GM19023 (cell line): ENCODE data around the gene SOWAHA.
"Not testable (repeated sequence)": the region's sequence is repeated elsewhere in the genome, so short reads cannot be mapped to it uniquely, and the experiment has no call there.

Experiments
- ATAC-seq: cut with Tn5 transposase; IDR thresholded peaks from one replicate; pipeline ENCODE4 v1.9.1; 2021; ENCODE audit warnings: mild to moderate bottlenecking, moderate library complexity; ENCODE audit not compliant: unreplicated experiment

The SOWAHA gene

GRCh38 chr5:132806804-132807162 lies 6.3 kb upstream of the SOWAHA start:
- not testable (repeated sequence) for ATAC-seq

DNA sequence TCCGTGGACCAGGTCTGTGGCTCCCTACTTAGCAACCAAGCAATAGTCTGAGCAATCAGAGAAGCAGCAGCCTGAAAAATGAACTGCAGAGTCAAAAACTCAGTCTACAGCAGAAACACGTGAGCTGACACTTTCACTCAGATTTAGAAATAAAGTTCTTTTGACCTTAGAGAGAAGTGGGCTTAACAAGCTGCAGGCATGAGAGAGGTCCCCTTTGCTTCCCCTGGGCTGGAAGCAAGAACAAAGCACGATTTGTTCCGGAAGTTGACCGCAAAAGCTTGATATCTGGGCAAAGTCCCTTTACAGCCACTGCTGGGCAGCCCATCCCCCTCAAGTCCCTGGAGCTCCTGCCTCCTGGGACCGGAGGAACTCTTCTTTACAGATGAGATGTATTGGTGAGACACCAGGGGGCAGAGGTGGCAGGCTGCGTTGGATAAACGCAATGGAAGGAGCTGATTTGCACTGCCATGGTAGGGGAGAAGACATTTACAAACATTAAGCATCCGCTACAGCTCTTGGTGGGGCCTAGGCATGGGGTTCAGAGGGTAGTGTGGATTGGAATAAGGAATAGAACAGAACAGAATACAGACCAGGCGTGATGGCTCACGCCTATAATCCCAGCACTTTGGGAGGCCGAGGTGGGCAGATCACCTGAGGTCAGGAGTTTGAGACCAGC lies 5.8 kb upstream of the SOWAHA start:
- ATAC-seq: no peak

- no peak for ATAC-seq
Measured at GRCh38 chr5:132808448-132808847, 4.7 kb upstream of the SOWAHA start.

- ATAC-seq: no peak
Measured at GRCh38 chr5:132808866-132809265, 4.2 kb upstream of the SOWAHA start.

DNA sequence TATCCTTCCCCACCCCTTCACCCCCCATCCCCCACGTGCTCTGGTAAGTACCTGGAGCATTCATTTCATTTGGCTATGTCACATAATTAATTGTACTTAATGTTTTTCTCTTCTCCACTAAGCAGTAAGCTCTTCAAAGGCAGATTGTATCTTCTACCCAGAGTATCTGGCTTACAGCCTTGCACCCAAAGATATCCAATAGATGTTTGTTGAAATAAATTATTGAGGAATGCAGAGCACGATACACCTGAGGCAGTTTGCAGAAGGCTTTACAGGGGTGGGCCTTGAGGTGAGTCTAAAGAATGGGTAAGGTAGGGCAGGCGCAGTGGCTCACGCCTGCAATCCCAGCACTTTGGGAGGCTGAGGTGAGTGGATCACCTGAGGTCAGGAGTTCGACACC lies 2.5 kb upstream of the SOWAHA start:
- ATAC-seq: no peak

- no peak for ATAC-seq
Measured at GRCh38 chr5:132812123-132812765, 858 bp upstream of the SOWAHA start.

- no peak for ATAC-seq
Measured at GRCh38 chr5:132813599-132814502, 749 bp downstream of the SOWAHA start.

GRCh38 chr5:132814503-132815294 lies 1.6 kb downstream of the SOWAHA start:
- ATAC-seq: no peak

GRCh38 chr5:132815454-132815853 lies 2.4 kb downstream of the SOWAHA start:
- ATAC-seq: no peak

- ATAC-seq: no peak
Measured at GRCh38 chr5:132816083-132816482, 3.0 kb downstream of the SOWAHA start.

DNA sequence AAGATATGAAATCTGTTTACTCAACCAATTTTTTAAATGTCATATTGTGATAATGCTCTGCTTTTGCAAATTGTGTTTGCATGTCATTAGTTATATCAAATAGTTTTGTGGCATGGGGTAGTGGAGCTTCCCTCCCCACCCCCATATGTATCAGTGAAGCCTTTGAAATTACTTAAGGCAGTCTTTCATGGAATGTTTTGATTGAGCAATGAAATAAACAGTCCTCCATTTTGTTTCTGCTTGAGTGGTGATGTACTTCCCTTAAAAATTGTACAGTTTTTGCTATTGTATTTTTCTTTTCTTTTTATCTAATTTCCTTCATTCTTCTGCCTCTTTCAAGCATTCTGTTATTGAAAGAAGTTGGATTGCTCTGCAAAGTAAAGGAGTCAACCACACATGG lies 3.5 kb downstream of the SOWAHA start:
- ATAC-seq: no peak

DNA sequence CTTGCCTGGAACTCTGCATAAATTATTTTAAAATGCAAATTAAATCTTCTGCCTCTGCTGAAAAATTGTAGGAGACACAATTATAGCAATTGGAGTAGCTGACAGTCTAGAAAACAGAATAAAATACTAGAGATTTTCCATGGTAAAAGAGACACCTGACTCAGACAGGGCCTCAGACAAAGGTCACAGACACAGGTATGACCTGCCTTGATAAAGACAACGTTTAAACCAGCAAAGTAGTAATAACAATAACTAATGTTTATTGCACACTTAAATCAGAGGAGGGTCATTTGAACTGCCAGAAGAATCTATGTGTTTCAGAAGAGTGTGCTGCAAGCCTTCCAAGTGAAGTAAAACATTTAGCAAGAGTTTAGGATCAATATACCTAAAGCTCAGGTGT lies 3.9 kb downstream of the SOWAHA start:
- ATAC-seq: no peak

DNA sequence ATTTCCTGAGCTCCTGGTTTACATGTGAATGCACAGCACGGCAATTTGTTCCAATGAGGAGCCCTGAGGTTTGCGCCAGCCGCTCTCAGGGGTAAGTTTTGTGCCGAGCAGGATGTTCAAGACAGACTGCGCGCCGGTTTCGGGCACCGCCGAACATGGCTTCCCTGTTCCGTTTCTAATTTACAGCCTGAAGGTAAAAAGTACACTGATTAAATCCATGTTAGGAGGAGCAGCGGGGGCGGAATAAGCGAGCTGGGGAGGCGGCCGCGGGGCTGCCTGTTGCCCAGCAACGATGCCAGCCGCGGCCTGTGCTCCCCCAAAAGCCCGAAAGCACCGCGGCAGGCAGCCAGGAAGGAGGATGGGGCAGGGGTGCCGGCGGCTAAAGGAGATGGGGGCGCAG lies 6.4 kb downstream of the SOWAHA start:
- no peak for ATAC-seq

GRCh38 chr5:132820162-132820754 lies 7.2 kb downstream of the SOWAHA start:
- peak; percentile 80 for ATAC-seq

DNA sequence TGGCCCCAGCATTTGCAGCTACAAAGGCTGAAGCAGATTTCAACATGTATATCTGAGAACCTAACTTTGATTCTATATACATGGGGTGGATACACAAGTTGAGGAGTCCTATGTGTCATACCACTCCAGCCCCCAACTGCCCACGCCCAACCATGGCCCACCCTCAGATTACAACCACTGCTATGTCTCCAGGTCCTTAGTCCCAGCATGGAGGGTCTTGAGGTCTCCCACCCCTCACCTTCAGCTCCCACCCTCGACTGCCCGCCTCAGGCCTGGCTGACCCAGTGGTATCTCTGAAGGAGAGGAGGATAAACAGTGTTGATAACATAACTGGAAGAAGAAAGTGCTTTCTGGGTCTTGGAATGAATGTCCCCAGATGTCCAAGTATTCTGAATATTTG lies 8.2 kb downstream of the SOWAHA start:
- no peak for ATAC-seq

GRCh38 chr5:132821791-132822190 lies 8.7 kb downstream of the SOWAHA start:
- no peak for ATAC-seq

- ATAC-seq: no peak
Measured at GRCh38 chr5:132822650-132823480, 9.8 kb downstream of the SOWAHA start.

DNA sequence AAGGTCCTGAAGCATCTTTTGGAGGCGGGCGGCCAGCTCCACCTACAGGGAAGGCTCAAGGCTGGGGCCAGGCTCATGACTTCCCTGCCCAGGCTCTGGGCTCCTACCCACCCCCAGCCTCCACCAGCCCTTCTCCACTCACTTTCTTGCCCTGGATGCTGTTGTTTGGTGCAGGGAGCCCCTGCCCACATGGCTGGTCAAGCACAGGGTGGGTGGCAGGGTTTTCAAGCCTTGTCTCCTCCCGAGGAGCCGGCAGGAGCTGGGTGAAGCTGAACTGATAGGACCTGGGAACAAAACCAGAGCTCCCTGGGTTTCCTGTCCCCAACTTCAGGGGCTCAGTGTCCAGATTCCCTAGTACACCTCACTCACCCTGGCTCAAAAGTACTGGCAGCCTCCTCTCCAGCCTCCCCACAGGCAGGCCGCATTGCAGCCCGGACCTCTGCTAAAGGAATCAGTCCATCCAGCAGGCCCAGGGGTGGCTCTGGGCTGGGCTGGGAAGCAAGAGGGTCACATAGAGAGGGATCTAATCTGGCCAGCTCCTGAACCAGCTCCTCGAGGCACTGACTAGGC lies 10.5 kb downstream of the SOWAHA start:
- ATAC-seq: no peak

- ATAC-seq: no peak
Measured at GRCh38 chr5:132824426-132824825, 11.3 kb downstream of the SOWAHA start.
